PC-3 (cell line): ENCODE measurements around the gene TCOF1.

ENCODE experiments used
- CTCF ChIP-seq: fragments of 300-600 bp; sonication (generic); conservative IDR thresholded peaks from 2 replicates; pipeline ENCODE4 v1.5.1; 2017; ENCODE audit warnings: antibody characterized with exemption, low read depth, mild to moderate bottlenecking, low read length
- EZH2 ChIP-seq: fragments of 300-600 bp; sonication (generic); IDR thresholded peaks from one replicate; pipeline ENCODE4 v1.6.1; 2017; ENCODE audit warnings: antibody characterized with exemption, mild to moderate bottlenecking, low read length; ENCODE audit not compliant: unreplicated experiment

GRCh38 chr5:150438873-150439546 lies 81.5 kb downstream of the TCOF1 start:
- TF ChIP-seq CTCF (peak; percentile 64), EZH2 (no peak)
